WTC11 (cell line): Measurements from ENCODE around the gene HDGF. TPM values are rescaled to one million over a fixed set of nuclear protein-coding genes. Genes with fewer than 3 reads are reported as not detected.
A peak's percentile ranks its signal among the peaks of the same experiment; 100 is the strongest.

Experiments
- ATAC-seq: fragments of 200-7000 bp; cut with Tn5 transposase; 2 replicates; pipeline ENCODE4 v1.10.0; 2021; ENCODE audit warnings: mild to moderate bottlenecking, moderate library complexity
- CTCF ChIA-PET: fragments of 300-600 bp; sonication (Branson Sonifier 250); formaldehyde crosslinking; loops from one replicate; lab custom pipeline; 2021; ENCODE audit warnings: antibody characterized with exemption; lab: Charles Lee
- POLR2A ChIA-PET: fragments of 350-600 bp; sonication (Branson Sonifier 250); formaldehyde crosslinking; loops from one replicate; lab custom pipeline; 2021; ENCODE audit warnings: antibody characterized with exemption; lab: Charles Lee
- DNase-seq: peaks from one replicate; pipeline ENCODE4 v3.0.0; 2021; ENCODE audit warnings: low spot score
- H3K27ac Mint-ChIP-seq: 2 replicates; pipeline ENCODE4 v1.8.0; 2021; ENCODE audit warnings: mixed read lengths
- H3K27me3 Mint-ChIP-seq: 2 replicates; pipeline ENCODE4 v1.8.0; 2021; ENCODE audit warnings: low read depth, mild to moderate bottlenecking, moderate library complexity, mixed read lengths
- H3K36me3 Mint-ChIP-seq: 2 replicates; pipeline ENCODE4 v1.8.0; 2021; ENCODE audit warnings: mixed read lengths
- H3K4me1 Mint-ChIP-seq: 2 replicates; pipeline ENCODE4 v1.8.0; 2022; ENCODE audit warnings: mixed read lengths
- H3K4me3 Mint-ChIP-seq: 2 replicates; pipeline ENCODE4 v1.8.0; 2021; ENCODE audit warnings: mild to moderate bottlenecking, moderate library complexity, mixed read lengths
- H3K9me3 Mint-ChIP-seq: 2 replicates; pipeline ENCODE4 v1.8.0; 2021; ENCODE audit warnings: mixed read lengths
- ARID4B ChIP-seq: sonication (generic); formaldehyde crosslinking; IDR thresholded peaks from 2 replicates; pipeline ENCODE4 v1.8.0; 2023; ENCODE audit warnings: missing genetic modification reagents, mild to moderate bottlenecking, borderline replicate concordance
- CBFB ChIP-seq: sonication (generic); formaldehyde crosslinking; IDR thresholded peaks from 2 replicates; pipeline ENCODE4 v1.8.1; 2022; ENCODE audit warnings: mild to moderate bottlenecking, low read depth, missing genetic modification reagents
- CDX4 ChIP-seq: fragments of 250-450 bp; sonication (Bioruptor Pico); IDR thresholded peaks from 2 replicates; pipeline ENCODE4 v1.9.0; 2021; ENCODE audit warnings: moderate library complexity, mild to moderate bottlenecking, inconsistent platforms, borderline replicate concordance
- E2F1 ChIP-seq: sonication (generic); formaldehyde crosslinking; IDR thresholded peaks from 2 replicates; pipeline ENCODE4 v1.8.0; 2022; ENCODE audit warnings: mild to moderate bottlenecking, missing genetic modification reagents
- E2F4 ChIP-seq: sonication (generic); formaldehyde crosslinking; IDR thresholded peaks from 2 replicates; pipeline ENCODE4 v1.8.1; 2022; ENCODE audit warnings: low read depth, mild to moderate bottlenecking, moderate library complexity, missing genetic modification reagents, borderline replicate concordance
- EMX1 ChIP-seq: fragments of 250-450 bp; sonication (Bioruptor Pico); IDR thresholded peaks from 2 replicates; pipeline ENCODE4 v1.8.0; 2021; ENCODE audit warnings: mild to moderate bottlenecking
- ETV6 ChIP-seq: sonication (generic); formaldehyde crosslinking; IDR thresholded peaks from 2 replicates; pipeline ENCODE4 v1.8.1; 2022; ENCODE audit warnings: mild to moderate bottlenecking, missing genetic modification reagents
- FOXP1 ChIP-seq: sonication (generic); formaldehyde crosslinking; IDR thresholded peaks from 2 replicates; pipeline ENCODE4 v1.8.0; 2022; ENCODE audit warnings: missing genetic modification reagents, mild to moderate bottlenecking, moderate library complexity, borderline replicate concordance
- GTF2I ChIP-seq: fragments of 250-450 bp; sonication (Bioruptor Pico); conservative IDR thresholded peaks from 2 replicates; pipeline ENCODE4 v1.4.0; 2021; ENCODE audit warnings: mild to moderate bottlenecking
- HMGA2 ChIP-seq: fragments of 250-450 bp; sonication (Bioruptor Pico); IDR thresholded peaks from 2 replicates; pipeline ENCODE4 v1.4.0; 2021; ENCODE audit warnings: mild to moderate bottlenecking, moderate library complexity
- KAT7 ChIP-seq: sonication (generic); formaldehyde crosslinking; IDR thresholded peaks from 2 replicates; pipeline ENCODE4 v1.8.1; 2023; ENCODE audit warnings: missing genetic modification reagents, mild to moderate bottlenecking, borderline replicate concordance
- MAX ChIP-seq: sonication (generic); formaldehyde crosslinking; IDR thresholded peaks from 2 replicates; pipeline ENCODE4 v1.8.0; 2022; ENCODE audit warnings: mild to moderate bottlenecking, missing genetic modification reagents
- MXD4 ChIP-seq: fragments of 250-450 bp; sonication (Bioruptor Pico); IDR thresholded peaks from 2 replicates; pipeline ENCODE4 v1.8.0; 2021; ENCODE audit warnings: mild to moderate bottlenecking, moderate library complexity, borderline replicate concordance
- PRRX2 ChIP-seq: fragments of 250-450 bp; sonication (Bioruptor Pico); IDR thresholded peaks from 2 replicates; pipeline ENCODE4 v1.8.0; 2021; ENCODE audit warnings: mild to moderate bottlenecking
- RELA ChIP-seq: sonication (generic); formaldehyde crosslinking; IDR thresholded peaks from 2 replicates; pipeline ENCODE4 v1.8.1; 2022; ENCODE audit warnings: missing genetic modification reagents, mild to moderate bottlenecking, borderline replicate concordance
- RORB ChIP-seq: fragments of 250-450 bp; sonication (Bioruptor Pico); IDR thresholded peaks from 2 replicates; pipeline ENCODE4 v1.9.0; 2021; ENCODE audit warnings: mild to moderate bottlenecking
- TP53 ChIP-seq: sonication (generic); formaldehyde crosslinking; IDR thresholded peaks from 2 replicates; pipeline ENCODE4 v1.8.1; 2023; ENCODE audit warnings: mild to moderate bottlenecking, missing genetic modification reagents
- ZNF263 ChIP-seq: sonication (generic); formaldehyde crosslinking; IDR thresholded peaks from 2 replicates; pipeline ENCODE4 v1.8.1; 2022; ENCODE audit warnings: low read depth, mild to moderate bottlenecking, moderate library complexity, missing genetic modification reagents
- ZNF425 ChIP-seq: fragments of 250-450 bp; sonication (Bioruptor Pico); conservative IDR thresholded peaks from 2 replicates; pipeline ENCODE4 v1.9.0; 2021; ENCODE audit warnings: mild to moderate bottlenecking
- total RNA-seq: library from RNA; stranded (reverse); gene quantifications from 3 replicates; pipeline ENCODE4 v1.2.3, GENCODE V29; 2021

HDGF gene
- total RNA-seq, 1 experiment from 2014 or later = 339 TPM

GRCh38 chr1:156785458-156785857 is 34.0 kb upstream of the HDGF start (continued):
- TF ChIP-seq ARID4B = no peak
- no peak for TF ChIP-seq EMX1 (CRISPR knock-in tag)
- TF ChIP-seq ZNF263 = no peak
- no peak for TF ChIP-seq E2F4 (CRISPR knock-in tag)
- no peak for TF ChIP-seq CDX4
- no peak for TF ChIP-seq MAX (CRISPR knock-in tag)

GRCh38 chr1:156781585-156782186 is 30.2 kb upstream of the HDGF start:
- ATAC-seq (no peak), DNase-seq (no peak)
- no peak for TF ChIP-seq MAX (CRISPR knock-in tag)
- ChIA-PET POLR2A (no interaction called here), CTCF (interaction anchor here (1.1 kb wide), 2 partner anchors 78 to 154 kb away, joined by 3 read pairs; no protein-coding TSS in a partner anchor)
- H3K27ac Mint-ChIP-seq = no peak overlapping the region
- no peaks in the 10 kb centered on the region for H3K9me3 Mint-ChIP-seq
- no peak overlapping the region for H3K4me3 Mint-ChIP-seq
- H3K4me1 Mint-ChIP-seq = no peaks in the 10 kb centered on the region
- peaks cover 37% of the 10 kb centered on the region for H3K36me3 Mint-ChIP-seq
- no peaks in the 10 kb centered on the region for H3K27me3 Mint-ChIP-seq

GRCh38 chr1:156777573-156777972 is 26.1 kb upstream of the HDGF start:
- no peak for TF ChIP-seq KAT7 (CRISPR knock-in tag)
- no peak for TF ChIP-seq GTF2I (CRISPR knock-in tag)
- TF ChIP-seq EMX1 (CRISPR knock-in tag) = no peak
- TF ChIP-seq TP53 (CRISPR knock-in tag) = no peak
- no peak for TF ChIP-seq RELA (CRISPR knock-in tag)
- no peak for TF ChIP-seq ZNF425
- TF ChIP-seq E2F4 (CRISPR knock-in tag) = no peak
- TF ChIP-seq RORB = no peak
- TF ChIP-seq E2F1 (CRISPR knock-in tag) = no peak
- no peak for TF ChIP-seq CBFB (CRISPR knock-in tag)
- no peak for TF ChIP-seq FOXP1
- no peak for TF ChIP-seq PRRX2 (CRISPR knock-in tag)
- TF ChIP-seq HMGA2 (CRISPR knock-in tag) = no peak
- no peak for TF ChIP-seq MXD4 (CRISPR knock-in tag)
- TF ChIP-seq ETV6 (CRISPR knock-in tag) = no peak
- Mint-ChIP-seq H3K9me3 (no peaks in the 10 kb centered on the region), H3K27ac (0 out of 2 replicates have a peak overlapping the region, but pooled peaks have one; percentile 0), H3K36me3 (peaks cover 22% of the 10 kb centered on the region), H3K4me1 (no peaks in the 10 kb centered on the region), H3K27me3 (no peaks in the 10 kb centered on the region), H3K4me3 (no peak overlapping the region)
- no peak for ATAC-seq
- CTCF ChIA-PET = interaction anchor here (1.1 to 2.3 kb wide), 2 partner anchors 50 to 82 kb away, joined by 3 to 7 read pairs; partner anchors contain the start of genes METTL25B and NTRK1
- POLR2A ChIA-PET = no interaction called here
- DNase-seq = no peak
